HL-60/S4 treated with phorbol 12-myristate 13-acetate at 8.2 ng/mL for 4 days and 3 days (cell line): ENCODE measurements around the gene KDM1B.
"Not testable (repeated sequence)": the region's sequence is repeated elsewhere in the genome, so short reads cannot be mapped to it uniquely, and the experiment has no call there.

ENCODE experiments used
- in situ Hi-C: fragments of 300-500 bp; cut with MboI; formaldehyde crosslinking; loops from 2 replicates; pipeline ENCODE4 v1.15.0; 2022; ENCODE audit warnings: low sequenced_read_pairs

Gene KDM1B

DNA sequence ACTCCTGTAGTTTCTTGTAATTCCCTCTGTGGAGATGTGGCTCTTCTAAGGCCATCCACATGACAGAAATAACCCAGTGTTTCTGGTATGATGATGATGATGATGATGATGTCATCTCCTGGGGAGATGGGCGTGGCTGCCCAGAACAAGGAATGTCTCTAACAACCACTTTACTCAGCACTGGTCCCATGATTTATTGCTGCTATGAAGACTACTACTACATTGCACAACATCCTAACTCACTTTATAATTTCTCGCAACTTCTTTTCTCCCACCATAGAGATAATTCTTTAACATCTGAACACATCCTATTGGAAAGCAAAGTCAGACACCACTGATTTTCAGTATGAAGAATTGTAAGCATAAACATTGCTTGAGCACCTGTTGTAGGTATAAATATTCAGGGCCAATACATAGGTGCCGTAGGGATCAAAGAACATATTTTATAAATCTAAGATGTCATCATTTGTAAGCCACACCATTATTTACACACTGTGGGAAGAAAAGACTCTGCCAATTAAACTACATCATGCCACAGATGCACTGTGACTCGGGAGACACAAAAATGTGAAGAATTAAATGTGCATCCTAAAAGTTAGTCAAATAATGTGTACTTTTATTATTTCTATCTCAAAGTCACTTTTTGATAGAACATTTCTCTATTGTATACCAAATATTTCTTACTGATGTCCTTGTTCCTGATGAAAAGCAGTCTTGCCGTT lies 6.8 kb upstream of the KDM1B start:
- in situ Hi-C loops, result no loop called here

DNA sequence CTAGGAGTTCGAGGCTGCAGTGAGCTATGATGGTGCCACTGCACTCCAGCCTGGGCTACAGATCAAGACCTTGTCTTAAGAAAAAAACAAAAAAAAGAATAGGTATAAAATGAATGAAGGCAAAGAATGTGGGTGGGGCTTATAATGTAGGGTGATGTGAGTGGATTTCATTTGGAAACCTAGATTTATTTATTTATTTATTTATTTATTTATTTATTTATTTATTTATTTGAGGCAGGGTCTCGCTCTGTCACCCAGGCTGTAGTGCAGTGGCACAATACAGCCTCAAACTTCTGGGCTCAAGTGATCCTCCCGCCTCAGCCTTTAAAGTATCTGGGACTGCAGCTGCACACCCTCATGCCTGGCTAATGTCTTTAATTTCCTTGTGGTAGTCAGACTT lies 3.8 kb upstream of the KDM1B start:
- in situ Hi-C loops, result loop anchor here (25.0 kb wide), 1 partner anchor 111 kb away; the partner anchor contains the start of gene DEK

DNA sequence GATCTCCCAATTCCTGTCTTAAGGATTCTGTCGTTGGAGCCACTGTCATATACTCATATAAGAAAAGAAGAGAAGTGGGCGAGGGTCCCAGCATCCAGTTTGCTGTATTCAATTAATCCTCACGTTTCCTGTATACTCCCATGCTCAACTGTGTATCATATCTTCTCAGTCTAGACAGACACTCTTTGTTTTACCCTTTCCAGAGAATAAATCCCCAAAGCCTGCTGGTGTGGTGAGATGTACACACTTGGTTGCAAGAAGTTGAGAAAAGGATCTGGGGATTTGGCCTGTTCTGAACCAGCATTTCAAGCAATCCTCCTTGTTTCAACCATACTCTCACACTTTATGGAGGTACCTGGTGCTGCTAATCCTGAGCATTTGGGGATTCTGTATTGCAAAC lies 3.4 kb upstream of the KDM1B start:
- in situ Hi-C loops, result loop anchor here (25.0 kb wide), 1 partner anchor 110 kb away; the partner anchor contains the start of gene DEK

- in situ Hi-C loops, result loop anchor here (25.0 kb wide), 1 partner anchor 109 kb away; the partner anchor contains the start of gene DEK
Measured at GRCh38 chr6:18153311-18153703, 1.9 kb upstream of the KDM1B start.

DNA sequence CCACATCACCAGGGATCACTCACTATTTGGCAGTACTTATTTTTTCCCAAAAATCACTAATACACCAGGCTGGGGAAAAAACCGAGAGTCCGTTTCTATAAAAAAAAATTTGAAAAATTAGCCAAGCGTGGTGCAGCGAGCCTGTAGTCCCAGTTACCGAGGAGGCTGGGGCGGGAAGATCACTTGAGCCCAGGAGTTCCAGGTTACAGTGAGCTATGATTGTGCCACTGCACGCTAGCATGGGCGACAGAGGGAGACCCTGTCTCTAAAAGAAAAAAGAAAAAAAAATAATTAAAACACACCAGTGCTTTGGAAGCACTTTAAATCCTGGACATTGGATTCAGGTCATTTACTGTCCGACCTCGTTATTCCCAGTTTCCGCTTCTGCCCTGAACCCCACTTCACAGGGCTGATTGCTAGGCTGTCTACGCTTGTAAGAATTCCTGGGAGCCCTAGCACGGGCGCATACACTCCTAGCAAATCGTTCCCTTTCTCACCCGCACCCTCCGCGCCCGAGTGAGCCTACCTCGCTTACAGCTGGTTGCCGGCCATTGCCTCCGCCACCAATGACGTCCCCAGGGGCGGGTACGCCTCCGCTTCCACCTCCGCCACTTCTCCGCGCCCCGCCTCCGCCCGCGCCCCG lies 594 bp upstream of the KDM1B start, which contains the start of gene TPMT:
Gene TPMT (minus strand): TSS at position 571 of the 643 bp plus-strand sequence. CDS start 5,950 bp downstream, outside the sequence.
- in situ Hi-C loops, result loop anchor here (25.0 kb wide), 1 partner anchor 108 kb away; the partner anchor contains the start of gene DEK

- in situ Hi-C loops, result loop anchor here (25.0 kb wide), 1 partner anchor 106 kb away; the partner anchor contains the start of gene DEK
Measured at GRCh38 chr6:18155864-18156421, 721 bp downstream of the KDM1B start.

- in situ Hi-C loops, result loop anchor here (25.0 kb wide), 1 partner anchor 101 kb away; the partner anchor contains the start of gene DEK
Measured at GRCh38 chr6:18160911-18161310, 5.7 kb downstream of the KDM1B start.

DNA sequence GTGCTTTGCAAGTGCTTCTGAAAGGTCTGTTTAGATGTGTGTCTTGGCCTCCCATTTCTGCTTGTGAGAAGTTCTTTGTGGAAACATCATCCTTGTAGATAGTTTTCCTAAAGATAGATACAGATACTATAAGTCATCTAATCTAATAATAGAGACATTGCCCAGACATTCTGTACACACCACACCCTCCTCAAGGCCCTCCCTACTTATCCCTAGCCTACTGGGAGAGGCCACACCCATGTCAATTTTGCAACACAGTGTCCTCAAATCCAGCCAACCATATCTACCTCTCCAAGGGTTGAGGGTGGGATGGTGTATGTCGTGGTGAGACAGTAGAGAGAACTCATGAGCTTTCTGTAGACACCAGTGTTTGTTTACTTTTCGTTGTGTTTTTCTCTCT lies 6.2 kb downstream of the KDM1B start:
- in situ Hi-C loops, result loop anchor here (25.0 kb wide), 1 partner anchor 101 kb away; the partner anchor contains the start of gene DEK

GRCh38 chr6:18162401-18162800 lies 7.2 kb downstream of the KDM1B start:
- in situ Hi-C loops, result loop anchor here (25.0 kb wide), 1 partner anchor 100 kb away; the partner anchor contains the start of gene DEK

DNA sequence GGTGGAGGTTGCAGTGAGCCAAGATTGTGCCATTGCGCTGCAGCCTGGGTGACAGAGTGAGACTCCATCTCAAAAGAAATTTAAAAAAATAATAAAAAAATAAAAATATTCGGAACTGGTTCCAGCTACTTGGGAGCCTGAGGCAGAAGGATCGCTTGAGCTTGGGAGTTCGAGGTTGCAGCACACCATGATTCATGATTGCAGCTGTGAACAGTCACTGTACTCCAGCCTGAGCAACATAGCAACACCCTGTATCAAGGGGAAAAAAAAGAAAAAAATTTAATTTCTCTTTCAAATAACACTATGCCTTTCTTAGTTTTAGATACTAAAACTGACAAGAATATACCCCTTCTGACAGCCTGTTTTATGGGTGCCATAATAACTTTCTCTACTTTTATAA lies 10.5 kb downstream of the KDM1B start:
- in situ Hi-C loops, result loop anchor here (25.0 kb wide), 1 partner anchor 97 kb away; the partner anchor contains the start of gene DEK

DNA sequence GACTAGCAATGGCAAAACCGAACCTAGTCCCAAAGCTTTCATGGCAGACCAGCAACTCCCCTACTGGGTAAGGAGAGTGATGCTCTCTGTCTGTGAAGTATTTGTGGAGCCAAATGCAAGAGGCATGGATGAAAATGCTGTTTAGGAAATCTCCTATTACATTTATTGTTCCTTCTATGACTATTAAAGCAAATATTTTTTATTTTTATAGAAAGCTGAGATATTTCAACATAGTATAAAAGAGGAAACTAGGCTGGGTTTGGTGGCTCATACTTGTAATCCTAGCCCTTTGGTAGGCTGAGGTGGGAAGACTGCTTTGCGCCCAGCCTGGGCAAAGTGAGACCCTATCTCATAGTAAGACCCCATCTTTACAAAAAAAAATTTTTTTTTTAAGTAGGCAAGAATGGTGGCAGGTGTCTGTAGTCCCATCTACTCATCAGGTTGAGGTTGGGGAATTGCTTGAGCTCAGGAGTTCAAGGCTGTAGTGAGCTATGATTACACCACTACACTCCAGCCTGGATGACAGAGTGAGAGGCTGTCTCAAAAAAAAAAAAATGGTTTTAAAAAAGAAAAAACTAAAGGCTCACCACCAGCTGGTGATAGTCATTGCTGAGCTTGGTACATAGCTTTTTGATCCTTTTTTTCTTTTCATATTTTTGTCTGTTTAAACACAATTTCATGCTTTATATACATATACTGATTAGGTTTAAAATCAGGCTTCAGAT lies 11.3 kb downstream of the KDM1B start:
- in situ Hi-C loops, result loop anchor here (25.0 kb wide), 1 partner anchor 96 kb away; the partner anchor contains the start of gene DEK

- in situ Hi-C loops, result loop anchor here (25.0 kb wide), 1 partner anchor 94 kb away; the partner anchor contains the start of gene DEK
Measured at GRCh38 chr6:18168264-18168663, 13.0 kb downstream of the KDM1B start.

- in situ Hi-C loops, result loop anchor here (25.0 kb wide), 1 partner anchor 90 kb away; the partner anchor contains the start of gene DEK
Measured at GRCh38 chr6:18171871-18172270, 16.6 kb downstream of the KDM1B start.

DNA sequence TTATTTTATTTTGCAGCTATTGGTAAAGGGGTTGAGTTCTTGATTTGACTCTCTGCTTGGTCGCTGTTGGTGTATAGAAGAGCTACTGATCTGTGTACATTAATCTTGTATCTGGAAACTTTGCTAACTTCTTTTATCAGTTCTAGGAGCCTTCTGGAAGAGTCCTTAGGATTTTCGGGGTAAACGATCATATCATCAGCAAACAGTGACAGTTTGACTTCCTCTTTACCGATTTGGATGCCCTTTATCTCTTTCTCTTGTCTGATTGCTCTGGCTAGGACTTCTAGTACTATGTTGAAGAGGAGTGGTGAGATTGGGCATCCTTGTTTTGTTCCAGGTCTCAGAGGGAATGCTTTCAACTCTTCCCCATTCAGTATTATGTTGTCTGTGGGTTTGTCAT lies 21.0 kb downstream of the KDM1B start:
- in situ Hi-C loops, result not testable (repeated sequence)

DNA sequence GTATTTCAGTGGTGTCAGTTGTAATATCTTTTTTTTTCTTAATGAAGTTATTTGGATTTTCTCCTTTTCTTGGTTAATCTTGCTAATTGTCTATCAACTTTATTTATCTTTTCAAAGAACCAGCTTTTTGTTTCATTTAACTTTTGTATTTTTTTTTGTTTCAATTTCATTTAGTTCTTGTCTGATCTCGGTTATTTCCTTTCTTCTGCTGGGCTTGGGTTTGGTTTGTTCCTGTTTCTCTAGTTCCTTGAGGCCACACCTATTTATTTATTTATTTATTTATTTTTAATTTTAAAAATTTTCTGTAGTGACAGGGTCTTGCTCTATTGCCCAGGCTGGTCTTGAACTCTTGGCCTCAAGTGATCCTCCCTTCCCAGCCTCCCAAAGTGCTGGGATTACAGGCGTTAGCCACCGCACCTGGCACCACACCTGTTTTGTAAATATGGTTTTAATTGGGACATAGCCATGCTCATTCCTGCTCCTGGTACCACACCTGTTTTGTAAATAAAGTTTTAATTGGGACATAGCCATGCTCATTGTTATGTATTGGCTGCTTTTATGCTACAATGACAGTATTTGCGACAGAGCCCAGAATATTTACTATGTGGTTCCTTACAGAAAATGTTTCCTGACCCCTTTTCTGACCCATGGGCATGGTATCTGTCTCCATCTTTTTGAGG lies 22.2 kb downstream of the KDM1B start:
- in situ Hi-C loops, result no loop called here

GRCh38 chr6:18178960-18179615 lies 23.9 kb downstream of the KDM1B start:
- in situ Hi-C loops, result no loop called here

- in situ Hi-C loops, result no loop called here
Measured at GRCh38 chr6:18179770-18180356, 24.6 kb downstream of the KDM1B start.

DNA sequence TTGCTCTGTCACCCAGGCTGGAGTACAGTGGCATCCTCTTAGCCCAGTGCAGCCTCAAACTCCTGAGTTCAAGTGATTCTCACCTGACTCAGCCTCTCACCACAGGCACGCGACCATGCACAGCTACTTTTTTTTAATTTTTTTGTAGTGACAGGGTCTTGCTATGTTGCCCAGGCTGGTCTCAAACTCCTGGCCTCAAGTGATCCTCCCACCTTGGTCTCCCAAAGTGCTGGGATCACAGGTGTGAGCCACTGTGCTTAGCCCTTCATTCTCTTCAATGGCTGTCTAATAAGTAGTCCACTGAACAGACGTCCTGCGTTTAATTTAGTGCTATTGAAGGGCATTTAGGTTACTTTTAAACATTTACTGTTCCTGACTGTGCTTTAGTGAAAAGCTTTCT lies 27.3 kb downstream of the KDM1B start:
- in situ Hi-C loops, result no loop called here

DNA sequence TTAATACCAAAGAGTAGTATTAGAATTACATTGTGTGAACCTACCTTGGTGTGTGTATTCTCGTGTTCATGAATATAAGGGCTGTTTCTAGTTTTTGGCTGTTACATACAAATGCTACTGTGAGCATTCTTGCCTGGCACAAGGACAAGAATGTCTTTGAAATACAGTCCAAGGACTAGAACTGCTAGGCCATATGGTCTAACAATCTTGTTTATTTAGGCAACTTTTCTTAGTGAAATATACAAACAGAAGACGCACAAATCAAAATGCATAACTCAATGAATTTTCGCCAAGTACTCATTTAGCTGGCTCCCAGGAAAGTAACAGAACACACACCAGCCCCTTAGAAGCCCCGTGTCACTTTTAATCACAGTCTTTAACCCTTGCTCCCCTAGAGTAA lies 28.5 kb downstream of the KDM1B start:
- in situ Hi-C loops, result no loop called here
